Lung microvascular endothelial cell (primary cell): ENCODE results near the gene PLCB1. TPM values are rescaled to one million over a fixed set of nuclear protein-coding genes. Genes with fewer than 3 reads are reported as not detected.
"Not testable (repeated sequence)": the region's sequence is repeated elsewhere in the genome, so short reads cannot be mapped to it uniquely, and the experiment has no call there.

Source experiments
- DNase-seq, 2 donors: peaks; one replicate each; pipeline versions ENCODE4 v3.0.0 to v3.0.0-alpha.2; 2010; ENCODE audit warnings: low read depth in 2 of 2
- total RNA-seq: library from RNA; depleted of rRNA; stranded (reverse); fragments of >200 nt; gene quantifications from 2 replicates; pipeline ENCODE4 v1.2.1, GENCODE V29; 2014

PLCB1 gene
- total RNA-seq, 1 donor from 2014 or later: 12.3 TPM

DNA sequence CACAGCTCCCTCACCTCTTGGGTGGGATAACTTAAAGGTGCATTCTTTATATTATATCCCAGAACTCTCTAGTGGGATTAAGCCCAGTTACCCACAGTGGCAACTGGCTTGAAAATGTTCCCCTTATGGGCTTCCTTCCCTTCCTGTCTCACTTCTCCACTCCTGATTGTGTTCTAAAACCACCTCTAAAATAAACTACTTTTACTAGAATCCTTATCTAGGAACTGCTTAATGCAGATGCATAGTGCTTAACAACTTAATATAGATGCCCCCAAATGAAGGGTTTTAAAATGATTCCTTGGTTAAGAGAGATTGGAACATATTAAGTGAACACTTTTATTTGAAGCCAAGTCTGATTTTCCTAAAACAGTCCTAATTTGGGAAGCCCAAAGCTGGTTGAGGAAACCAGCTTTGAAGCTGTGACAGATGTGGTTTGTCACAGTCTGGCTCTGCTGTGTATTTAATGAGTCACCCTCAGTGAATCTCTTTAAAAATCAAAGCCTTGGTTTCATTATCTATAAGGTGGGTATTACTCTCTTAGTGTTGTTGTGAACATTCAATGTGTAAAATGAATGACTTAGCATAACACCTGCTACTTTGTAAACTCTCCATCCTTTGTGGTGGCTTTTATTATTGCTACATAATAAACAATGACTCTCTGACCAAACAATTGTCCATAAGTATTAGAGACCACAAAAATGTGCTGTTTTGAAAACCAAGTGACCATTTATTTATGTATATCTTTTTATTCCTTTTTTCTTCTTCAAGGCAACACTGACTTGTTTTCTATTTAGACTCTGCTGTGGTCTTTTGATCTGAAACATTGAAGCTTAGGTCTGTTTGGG lies 24.4 kb downstream of the PLCB1 start:
- peak; percentile 63 to 80 for DNase-seq

DNA sequence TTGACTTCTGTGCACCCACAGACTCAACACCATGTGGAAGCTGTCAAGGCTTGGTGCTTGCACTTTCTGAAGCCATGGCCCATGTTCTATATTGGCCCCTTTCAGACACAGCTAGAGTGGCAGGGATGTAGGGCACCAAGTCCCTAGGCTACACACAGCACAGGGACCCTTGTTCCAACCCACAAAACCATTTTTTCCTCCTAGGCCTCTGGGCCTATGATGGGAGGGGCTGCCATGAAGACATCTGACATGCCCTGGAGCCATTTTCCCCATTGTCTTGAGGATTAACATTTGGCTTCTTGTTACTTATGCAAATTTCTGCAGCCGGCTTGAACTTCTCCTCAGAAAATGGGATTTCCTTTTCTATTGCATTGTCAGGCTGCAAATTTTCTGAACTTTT lies 27.2 kb downstream of the PLCB1 start:
- not testable (repeated sequence) for DNase-seq

DNA sequence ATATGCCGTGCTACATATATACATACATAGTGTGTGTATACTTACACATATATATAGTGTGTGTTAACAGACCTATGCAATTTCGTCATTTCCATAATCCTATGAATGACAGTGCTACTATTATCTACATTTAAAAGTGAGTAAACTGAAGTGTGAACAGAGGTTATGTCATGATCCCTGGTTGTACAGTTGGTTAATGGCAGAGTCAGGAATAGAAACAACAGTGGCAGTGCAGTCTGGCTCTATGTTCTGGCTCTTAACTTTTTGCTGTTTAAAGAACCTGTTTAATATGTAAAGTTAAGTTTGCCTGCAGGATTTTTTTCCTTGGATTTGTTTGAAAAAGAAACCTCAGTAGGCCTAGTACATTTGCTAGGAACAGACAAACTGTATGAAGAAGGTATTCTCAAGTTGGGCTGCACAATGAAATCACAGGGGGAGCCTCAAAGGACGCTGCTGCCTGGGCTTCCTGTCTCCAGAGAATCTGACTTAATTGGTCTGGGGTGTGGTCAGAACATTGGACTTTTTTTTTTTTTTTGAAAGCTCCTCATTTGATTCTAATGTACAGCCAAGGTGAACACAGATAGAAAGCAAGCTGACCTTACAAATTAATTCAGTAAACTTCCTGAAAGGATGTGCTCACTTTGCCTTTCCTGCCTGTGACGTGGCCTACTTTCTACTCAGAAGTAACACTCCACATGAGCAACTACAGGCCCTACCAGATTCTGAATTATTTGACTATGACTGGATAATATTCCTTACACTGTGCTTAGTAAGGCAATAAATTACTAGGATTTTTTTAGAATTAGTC lies 29.4 kb downstream of the PLCB1 start:
- peak; percentile 68 to 69 for DNase-seq

DNA sequence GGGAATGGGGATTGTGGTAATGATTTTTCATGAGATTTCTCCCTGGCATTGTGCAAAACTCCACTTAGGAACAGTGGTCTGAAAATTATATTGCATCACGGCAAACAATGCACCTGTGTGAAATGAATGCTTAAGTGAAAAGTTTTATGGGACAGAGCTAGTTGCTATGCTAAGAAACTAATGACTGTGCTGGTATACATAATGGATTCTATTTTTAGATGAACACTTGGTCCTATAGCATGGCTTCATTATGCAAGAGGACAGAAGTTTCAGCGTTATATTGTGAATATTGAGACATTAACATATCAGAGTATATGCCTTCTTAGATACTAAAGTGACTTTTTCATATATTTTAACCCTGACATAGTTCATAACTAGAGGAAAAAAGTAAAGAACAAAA lies 30.5 kb downstream of the PLCB1 start:
- no peak for DNase-seq

DNA sequence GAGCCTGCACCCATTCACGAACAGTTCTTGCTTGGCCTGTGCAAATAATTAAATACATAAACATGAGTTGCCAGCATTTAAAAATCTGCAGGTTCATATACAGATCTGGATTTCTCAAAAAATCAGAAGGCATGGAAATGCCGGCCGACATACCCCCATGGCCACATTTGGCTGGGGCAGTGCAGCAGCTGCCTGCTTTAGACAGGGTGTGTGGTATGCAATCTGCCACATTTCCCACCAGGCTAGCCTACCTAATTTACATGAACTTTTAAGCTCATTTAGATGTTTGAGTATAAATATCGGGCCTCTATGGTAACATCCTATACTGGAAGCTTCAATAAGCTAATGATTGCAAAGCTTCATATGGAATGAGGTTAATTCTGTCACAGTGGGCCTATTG lies 31.5 kb downstream of the PLCB1 start:
- DNase-seq: no peak

DNA sequence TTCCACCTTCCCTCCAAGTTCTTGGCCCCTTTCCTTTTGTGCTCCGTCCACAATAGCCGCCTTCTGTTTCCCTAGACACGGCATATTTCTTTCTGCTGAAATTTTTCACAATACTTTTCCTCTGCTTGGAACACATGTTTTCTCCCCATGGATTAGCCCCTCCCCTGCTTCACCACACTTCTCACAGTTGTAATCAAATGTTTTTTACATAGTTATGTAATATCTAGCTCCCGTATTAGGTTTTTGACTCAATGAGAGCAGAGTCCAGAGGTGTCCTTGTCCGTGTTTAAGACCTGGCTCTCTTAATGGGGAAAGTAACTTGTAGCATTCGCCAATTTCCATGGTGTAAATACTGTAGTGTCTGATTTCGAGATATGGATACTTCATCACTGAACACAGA lies 34.7 kb downstream of the PLCB1 start:
- no peak for DNase-seq

DNA sequence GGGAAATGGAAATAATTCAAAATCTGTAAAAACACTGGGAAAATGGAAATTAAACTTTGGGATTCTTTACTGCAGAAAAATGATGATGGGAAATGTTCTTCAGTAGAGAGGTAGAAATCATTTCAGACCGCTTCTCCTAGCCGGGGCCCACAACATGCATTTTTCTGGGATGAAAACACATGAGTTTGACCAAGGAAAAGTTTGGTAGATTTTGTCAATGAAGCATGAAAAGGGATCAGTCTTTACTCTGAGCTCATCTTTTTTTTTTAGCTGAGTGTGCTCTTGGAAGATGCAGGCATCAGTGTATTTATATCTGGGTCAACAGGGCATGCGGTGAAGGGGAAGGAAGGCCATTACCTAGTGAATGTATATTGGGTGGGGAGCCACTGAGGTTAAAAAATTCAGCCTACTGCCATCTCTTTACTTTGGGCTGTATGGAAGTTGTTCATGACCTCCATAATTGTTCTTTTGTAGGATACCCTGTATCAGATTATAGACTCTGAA lies 36.8 kb downstream of the PLCB1 start:
- DNase-seq: no peak

DNA sequence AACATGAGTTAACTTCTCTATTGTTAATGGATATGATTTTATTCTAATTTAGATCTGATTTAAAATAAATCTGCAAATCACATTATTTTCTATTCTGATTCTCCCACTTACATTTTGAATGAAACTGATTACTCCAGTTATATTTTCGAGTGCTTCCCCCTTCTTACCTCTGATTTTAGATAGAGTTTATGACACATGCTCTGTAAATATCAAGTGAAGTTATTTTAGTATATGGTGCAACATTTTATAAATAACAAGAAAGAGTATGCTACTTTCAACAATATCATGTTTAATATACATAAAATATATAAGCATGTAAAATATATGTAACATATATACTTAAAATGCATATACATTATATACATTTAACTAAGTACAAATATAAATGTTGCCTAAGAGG lies 38.9 kb downstream of the PLCB1 start:
- DNase-seq: no peak

DNA sequence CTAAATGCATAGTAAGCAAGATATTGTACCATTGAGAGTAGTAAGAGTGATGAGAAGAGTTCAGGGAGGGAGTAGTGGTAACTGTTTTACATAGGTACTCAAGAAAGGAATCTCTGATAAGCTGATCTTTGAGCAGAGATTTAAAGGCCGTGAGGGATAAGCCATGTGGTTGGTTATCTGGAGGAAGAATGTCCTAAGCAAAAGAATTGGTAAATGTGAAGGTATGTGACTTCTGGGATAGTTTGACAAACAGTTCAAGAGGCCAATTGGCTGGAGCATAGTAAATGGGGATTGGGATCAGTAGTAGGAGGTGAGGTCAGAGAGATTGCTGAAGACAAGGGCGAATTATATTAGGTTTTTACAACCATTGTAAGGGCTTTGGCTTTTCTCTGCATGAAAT lies 40.1 kb downstream of the PLCB1 start:
- DNase-seq: no peak

DNA sequence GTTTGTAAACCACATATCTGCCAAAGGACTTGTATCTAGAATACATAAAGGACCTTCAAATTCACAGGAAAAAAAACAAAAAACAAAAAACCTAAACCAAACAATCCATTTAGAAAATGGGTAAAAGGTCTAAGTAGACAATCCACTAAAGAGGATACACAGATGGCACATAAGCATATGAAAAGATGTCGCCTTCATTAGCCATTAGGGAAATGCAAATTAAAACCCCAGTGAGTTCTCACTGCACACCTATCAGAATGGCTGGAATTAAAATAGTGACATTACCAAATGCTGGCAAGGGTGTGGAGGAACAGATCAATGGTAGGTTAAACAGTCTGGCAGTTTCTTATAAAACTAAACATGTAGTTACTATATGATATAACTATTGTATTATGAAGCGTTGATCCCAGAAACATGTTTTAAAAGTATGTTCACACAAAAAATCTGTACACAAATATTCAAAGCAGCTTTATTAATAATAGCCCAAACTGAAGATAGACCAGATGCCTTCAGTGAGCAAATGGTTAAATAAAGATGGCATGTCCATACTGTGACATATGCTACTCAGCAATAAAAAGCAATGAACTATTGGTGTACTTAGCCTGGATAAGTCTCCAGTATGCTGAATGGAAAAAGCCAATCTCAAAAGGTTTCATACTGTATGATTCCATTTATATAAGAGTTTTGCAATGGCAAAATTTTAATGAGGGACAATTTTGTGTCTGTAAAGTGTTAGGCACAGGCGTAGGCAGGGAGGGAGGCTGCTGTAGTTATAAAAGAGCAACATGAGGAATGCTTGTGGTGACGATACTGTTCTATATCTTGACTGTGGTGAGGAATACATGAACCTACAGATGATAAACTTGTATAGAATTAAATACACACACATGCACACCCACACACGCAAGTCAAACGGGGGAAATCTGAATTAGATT lies 43.9 kb downstream of the PLCB1 start:
- no peak for DNase-seq

DNA sequence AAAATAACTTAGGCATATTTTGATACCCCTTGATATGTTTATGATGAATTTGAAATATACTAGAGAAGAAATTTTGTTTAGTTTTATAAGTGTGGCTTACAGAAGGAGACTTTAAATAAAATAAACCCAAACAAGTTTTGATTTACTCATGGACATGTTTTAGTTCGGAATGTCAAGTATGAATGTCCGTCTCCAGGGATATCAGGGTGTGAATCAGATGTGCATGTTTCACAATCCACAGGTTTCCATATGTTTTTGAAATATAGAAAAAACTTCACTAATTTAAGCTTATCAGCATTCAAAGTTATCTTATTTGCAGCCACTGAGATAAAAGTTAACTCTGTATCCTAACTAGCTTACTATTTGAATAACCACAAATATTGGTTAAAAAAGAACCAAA lies 51.5 kb downstream of the PLCB1 start:
- no peak for DNase-seq

DNA sequence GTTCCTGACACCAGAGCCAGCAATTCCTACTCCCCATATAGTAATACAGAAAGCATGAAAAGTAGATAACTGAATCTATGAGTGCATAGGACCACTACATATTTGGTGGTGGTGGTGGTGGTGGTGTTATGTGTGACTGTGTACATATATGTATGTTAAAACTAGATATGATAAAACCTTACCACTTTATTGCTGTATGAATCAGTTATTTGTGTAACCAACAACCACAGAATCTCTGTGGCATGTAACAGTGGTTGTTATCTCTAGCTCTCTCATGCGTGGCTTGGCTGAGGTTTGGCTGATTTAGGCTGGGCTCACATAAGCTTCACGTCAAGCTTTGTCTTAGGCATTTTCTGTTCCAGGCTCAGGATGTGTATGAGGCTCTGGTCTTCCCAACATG lies 55.7 kb downstream of the PLCB1 start:
- DNase-seq: no peak

DNA sequence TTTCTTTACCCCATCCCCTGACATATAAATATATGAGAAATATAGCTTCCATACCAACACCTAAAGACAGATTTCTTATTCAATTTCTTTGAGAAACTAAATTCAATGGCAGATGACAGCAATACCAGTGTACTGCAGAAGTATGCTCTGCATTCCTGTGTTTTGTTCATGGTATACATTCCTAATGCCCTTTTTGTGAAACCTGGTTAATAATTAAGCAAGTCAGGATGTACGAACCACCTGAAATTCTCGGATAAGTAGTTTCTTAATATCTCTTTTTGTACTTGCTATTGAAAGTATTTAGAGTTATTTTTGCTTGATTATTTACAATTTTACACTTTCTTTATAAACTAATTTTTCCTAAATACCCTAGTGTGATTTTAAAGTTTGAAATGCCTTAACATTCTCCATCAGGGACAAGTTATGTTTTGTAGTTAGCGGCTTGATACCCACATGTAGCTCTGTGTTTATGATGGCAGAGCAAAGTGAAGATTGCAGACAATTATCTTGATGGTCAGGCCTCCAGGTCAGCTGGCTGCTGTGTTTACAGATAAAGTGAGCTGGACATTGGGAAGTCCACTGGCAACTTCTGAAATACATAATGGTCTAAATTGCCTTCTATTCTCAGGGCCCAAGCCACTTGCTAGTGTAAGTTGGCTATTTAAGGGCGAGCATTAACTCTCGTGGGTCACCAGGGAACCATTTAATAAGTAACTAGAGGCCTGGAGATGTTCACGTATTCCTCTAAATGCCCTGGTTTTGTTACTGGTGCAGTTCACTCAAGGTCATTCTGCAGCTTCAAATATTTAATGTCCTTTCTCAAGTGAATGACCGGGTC lies 58.2 kb downstream of the PLCB1 start:
- no peak for DNase-seq

DNA sequence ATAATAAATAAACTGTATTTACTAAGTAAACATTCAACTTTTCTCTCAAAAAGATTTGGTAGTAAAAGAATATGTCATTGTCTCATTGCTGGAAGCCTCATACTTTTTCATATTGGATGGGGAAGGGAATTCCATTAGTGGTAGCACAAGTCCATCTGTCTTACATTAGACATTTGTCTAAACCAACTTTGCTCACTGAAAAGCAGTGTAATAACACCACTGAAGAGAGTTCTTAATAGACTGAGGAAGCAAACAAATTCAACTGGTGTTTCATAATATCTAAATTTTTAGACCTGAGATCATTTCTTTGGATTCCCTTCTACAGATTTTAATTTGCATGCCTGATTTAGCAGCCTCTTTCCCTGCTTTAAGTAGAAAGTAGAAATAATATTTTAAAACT lies 62.7 kb downstream of the PLCB1 start:
- no peak for DNase-seq

DNA sequence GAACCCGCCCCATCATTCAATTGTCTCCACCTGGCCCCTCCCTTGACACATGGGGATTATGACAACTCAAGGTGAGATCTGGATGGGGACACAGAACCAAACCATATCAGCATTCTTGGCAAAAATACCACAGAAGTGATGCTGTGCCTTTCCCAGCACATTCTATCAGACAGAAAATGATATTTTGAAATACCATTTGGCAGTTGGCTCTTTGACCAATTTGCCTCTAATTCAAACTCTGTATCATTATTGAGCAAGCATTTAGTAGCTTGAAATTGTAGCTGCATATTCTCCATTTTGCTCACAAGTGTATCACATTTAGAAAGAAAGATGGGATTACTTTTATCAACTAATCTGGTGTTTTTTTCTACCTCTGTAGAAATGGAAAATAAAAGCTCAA lies 64.0 kb downstream of the PLCB1 start:
- no peak for DNase-seq

DNA sequence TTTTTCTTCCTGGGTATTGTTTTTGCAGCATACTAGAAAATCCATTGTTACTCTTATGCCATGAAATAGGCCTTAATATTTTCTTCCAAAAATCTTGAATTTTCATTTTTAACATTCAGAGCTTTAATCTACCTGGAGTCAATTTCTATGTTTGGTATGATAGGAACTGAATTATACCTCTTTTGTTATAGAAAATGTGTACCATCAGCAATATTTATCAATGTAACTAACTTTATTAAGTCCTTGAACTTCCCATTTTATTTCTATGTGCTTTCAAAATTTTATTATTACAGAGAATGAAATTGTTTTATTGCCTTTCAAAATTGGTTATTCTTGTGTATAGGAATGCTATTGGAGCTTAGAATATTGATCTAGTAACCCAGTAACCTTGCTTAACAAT lies 68.2 kb downstream of the PLCB1 start:
- DNase-seq: no peak

DNA sequence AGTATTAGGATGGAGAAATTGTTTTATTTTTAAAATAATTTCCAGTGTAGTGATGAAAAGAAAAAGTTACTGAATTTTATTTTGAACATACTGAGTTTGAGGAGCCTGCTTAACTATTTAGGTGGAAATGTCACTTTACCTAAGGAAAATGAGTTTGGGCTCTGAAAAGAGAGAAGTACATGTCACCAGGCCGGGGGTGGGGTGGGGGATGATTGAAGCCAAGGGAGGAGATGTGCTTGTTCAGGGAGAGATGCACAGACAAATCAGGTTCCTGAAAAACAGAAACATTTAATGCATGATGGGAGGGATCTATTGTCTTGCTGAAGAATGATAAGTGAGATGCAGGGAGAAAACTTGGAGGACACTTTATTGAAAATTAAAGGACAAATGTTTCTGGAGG lies 71.3 kb downstream of the PLCB1 start:
- no peak for DNase-seq

DNA sequence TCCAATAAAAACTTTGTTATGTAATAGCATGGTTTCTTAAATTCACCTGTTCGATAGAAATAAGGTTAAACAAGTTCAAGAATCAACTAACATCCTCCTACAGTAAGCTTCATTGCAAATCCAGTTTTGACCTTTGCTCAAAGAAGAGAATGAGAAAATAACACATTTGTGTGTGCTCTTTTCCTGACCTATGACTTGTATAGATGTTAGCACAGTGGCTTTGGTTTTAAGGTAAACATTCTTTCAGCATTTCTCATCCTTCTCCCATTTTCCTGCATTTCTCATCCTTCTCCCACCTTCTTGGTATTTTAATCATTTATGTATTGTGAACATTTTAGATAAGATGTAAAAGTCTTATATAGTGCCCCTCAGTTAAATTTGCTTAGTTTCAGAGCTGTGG lies 73.9 kb downstream of the PLCB1 start:
- DNase-seq: no peak

DNA sequence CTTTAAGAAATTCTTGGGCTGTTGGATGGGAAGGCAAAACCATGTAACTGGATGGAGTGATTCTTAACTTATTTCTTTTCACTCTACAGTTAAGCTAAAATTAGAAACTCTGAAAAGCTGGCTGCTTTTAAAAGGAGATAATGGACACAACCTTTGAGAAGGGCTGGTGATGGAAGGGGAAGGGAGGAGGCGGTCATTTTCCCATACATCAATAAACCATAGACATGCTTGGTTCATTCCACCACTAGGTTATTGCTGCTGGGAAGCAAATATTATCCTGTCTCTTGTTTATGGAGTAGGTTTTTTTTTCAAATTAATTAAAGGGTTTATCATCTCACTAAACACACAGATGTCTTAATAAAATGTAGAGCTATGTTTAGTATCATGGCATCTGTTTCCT lies 76.2 kb downstream of the PLCB1 start:
- no peak for DNase-seq

DNA sequence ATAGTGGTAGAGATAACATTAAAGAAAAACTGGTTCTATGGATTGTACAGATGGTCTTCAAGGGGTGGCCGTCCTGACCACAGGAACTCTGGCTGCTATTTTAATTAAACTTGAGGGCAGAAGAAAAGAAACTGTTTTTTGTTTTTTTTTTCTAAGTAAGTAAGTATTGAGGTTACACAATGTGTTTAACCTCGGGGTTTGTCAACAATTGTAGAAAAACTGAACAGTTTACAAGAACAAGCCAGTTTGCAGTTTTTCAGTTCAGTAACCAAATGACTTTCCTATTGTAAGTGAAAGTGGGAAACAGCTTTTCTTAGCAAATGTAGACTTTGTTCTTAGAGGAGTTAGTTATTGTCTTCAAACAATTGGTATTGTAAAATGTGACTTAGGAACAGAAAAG lies 77.0 kb downstream of the PLCB1 start:
- DNase-seq: no peak

DNA sequence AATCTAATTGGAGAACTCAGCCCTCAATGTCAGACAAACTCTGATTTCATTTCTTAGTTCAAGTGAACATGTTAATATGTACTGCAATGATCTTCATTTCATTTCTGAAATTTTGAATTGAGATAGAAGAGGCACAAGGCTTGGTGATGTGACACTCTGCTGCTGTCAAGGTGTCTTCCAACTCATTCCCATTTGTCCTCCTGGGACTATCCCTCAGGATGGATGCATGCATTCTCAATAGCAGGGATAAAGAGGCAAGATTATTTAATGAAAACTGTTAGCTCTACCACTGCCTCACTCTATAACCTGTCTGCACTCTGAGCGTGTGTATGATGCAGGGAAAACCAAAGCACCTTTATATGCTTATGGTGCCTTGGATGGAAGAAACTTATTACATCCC lies 78.7 kb downstream of the PLCB1 start:
- DNase-seq: no peak
